COR-L47 (cell line): ENCODE measurements around the gene HOXB2.

Experiments
- DNase-seq: peaks from one replicate; lab custom pipeline; 2025; lab: John Stamatoyannopoulos, UW

The HOXB2 gene

GRCh38 chr17:48565925-48566710 lies 21.2 kb upstream of the HOXB2 start:
- DNase-seq, result no peak

- DNase-seq, result no peak
These were observed 20.2 kb upstream of the HOXB2 start for GRCh38 chr17:48565022-48565554.

DNA sequence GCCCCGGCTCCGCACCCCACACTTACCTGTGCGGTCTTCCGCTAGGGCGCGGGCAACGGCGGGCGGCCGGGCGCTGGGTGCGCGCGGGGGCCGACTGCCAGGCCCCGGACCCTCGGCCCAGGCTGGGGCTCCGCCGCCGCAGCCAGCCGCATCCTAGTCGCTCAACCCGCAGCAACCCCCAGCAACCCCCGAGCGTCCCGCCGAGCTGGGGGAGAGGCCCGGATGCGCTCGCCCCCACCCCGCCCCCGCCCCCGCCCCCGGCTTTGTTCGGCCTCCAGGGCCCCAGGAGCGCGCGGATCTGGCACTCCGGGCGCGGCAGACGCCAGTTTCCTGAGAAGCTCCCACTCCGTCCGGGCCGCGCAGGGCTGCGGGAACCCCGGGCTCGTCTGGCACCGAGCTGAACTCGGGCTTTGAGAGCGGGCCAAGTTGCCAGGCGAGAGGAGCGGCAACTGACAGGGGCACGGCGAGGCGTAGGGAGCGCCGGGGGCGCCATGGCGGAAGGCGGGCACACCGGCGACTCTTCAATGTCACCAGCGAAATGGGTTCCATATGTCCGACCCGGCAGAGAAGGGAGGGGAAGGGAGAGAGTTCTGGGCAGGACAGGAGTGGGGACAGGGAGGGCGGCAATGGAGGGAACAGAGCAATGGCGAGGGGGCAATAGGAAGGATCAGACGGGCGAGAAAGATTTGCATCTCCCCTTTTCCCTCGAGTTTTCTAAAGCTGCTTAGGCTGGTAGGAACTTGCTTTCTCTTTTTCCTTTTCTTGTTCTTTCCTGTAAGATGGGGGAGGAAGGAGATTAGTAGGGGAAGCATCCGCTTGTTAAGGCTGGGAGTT lies 19.5 kb upstream of the HOXB2 start:
- peak; percentile 28 for DNase-seq

DNA sequence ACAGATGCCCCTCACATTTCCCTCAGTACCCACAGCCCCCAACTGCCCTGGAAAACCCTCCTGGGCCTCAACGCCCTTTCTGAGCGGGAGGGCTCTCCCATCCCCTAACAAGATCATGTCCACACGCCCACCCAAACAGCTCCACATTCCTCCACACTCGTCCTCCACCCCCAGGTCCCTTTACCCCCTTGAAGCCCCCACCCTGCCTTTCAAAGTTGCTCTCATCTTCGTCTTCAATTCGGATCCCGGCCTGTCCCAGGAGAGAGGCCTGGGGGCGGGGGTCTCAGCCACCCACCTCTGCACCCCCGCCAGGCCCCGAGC lies 18.9 kb upstream of the HOXB2 start:
- DNase-seq, result no peak

DNA sequence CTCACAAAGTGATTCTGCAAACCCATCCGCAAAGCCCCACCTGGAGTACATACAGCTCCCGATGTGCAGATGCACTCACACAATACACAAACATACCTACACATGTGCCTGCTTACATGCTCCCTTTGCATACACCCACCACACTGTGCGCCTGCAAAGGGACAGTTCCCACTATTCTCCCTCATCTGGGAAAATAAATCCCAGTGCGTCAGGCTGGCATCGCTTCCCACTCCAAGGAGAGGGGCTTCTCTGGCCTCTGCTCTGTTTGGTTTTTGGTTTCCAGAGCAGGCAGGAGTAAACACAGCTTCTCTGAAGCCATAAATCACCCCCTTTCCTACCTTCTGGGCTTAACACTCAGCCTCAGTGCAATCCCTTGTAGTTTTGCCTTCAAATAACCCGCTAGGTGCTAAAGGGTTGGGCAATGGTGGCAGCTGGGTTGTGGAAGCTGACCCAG lies 18.5 kb upstream of the HOXB2 start:
- no peak for DNase-seq

DNA sequence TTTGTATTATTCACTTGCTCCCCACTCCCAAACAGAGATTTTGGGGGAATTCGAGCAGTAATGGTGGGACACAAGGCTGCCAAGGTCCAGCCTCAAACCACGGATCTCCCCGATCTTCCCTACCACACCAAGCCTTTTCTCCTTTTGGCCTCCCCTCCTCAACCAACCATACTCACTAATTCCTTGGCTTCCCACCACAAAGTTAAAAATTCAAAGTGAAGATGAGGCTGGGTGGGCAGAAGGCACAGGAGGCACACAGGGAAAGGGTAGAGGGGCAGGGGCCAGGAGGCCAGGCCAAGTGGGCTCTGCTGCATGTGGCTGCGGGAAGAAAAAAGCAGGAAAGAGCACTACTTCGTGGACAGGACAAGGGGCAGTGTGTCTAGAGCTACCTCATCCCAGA lies 18.0 kb upstream of the HOXB2 start:
- DNase-seq, result no peak

DNA sequence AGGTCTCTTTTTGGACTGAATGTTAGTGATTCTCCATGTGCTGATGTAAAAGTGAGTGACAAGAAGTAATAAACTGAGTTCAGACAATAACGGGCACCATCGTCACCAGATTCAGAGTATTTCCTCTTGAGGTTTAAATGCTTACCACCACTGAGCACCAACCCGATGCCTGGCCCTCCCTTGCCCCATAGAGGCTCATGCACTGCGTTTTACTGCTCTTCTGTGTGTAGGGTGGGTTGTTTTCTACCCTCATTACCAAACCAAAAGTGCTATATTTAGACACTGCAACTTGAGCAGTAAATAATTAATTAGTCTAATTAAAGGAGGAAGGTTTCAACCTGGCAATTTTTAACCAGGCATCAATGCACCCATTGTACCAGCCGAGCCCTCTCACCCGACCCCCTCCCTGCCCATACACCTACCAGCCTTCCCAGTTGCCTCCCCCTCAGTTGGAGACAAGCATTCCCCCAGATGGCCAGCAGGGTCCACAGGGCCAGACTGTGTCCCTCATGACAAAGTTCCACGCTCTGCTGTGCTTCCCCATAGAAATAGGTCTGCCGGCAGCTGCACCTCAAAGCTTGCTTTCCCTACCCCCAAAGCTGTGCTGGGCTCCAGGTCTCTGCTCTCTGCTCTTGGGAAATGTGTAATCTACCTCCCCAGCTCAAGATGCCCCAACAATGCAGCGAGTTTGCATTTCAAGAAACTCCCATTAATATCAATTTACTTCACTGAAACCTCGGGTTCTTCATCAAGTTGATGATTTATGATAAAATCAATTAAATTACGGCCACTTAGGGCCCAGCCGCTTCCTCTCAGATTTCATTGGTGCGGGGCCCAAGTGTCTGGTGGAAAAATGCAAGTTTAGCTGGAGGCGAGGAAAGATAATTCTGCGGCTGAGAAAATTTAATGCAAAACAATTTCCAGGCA lies 17.2 kb upstream of the HOXB2 start:
- DNase-seq, result no peak

GRCh38 chr17:48559840-48560817 lies 15.2 kb upstream of the HOXB2 start:
- no peak for DNase-seq

DNA sequence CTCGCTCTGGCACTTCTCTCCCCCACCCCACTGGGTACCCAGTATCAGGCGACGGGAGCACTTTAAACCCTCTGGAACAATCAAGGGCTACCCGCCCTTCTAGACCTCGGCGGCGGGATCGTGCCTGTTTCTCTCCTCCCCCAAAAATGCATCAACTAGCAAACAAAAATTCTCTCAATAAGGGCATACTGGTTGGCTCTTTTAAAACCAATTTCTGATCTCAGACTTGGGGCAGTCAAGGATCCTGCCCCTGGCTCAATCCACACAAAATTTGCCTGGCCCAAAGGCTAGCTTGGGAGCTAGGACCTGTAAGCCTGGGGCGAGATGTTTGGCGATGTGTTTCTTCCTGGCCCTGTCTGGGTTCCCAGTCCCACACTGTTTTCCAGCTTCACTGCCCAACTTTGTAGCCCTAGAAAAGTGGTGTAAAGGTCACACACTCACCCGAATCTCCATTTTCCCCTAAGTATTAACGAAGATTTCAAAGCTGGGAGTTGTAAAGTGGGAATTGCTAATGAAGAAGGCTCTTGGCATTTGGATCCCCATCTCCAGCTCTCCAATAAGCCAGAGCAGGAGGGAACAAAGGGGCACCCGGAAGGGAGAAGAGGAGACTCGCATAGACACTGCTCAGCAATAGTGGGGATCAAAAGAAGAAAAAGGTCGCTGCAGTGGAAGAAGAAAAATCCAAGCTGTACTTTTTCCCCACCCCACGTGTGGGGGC lies 14.4 kb upstream of the HOXB2 start:
- DNase-seq, result no peak

DNA sequence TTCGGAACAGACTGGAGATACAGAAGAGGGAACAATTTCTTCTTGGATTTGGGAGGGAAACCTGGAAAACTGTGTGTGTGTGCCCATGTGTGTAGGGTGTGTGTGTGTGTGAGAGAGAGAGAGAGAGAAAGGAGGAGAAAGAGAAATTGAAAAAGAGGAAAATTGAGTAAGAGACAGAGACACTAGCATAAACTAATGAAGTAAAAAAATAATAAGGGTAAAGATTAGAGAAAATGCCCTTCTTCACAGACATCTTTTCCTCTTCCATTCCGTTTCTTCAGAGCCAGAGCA lies 13.9 kb upstream of the HOXB2 start:
- no peak for DNase-seq

- DNase-seq, result no peak
These were observed 13.3 kb upstream of the HOXB2 start for GRCh38 chr17:48558057-48558830.

DNA sequence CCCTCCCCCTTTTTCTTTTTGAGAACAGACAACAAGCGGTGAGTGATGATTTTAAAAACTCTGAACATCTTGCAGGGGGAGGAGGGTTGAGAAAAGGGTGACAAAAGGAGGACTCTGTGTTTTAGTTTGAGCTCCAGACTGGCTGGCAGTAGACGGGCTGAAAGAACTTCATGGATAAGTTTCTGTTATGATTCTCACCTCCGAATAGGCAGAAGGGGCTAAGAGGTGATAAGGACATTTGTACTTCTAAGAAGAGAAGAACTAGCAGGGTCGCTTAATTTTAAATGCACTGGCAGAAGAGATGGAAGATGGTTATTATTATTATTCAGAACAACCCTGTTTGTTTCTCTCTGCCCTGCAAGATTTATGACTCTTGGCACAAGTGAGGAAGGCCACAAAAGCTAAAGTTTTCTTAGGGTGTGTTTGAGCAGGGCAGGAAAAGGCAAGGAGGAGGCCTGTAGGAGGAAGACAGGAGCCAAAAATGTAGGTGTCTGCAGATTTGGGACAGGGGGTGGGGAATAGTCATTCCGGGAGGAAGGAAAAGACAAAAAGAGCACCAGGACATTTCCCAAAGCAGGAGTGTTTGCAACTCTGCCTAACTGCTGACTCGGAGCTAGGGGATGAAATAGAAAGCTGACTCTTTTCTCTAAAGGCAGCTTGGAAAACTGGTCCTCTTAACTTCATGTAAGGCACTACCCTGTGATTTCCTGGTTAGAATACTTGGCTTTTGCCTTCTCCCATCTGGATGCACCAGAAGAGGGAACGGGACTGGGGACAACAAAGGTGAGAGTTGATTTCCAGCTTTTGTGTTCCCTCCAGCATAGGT lies 11.9 kb upstream of the HOXB2 start:
- DNase-seq, result no peak

GRCh38 chr17:48556229-48556575 lies 11.3 kb upstream of the HOXB2 start:
- no peak for DNase-seq

GRCh38 chr17:48555258-48556228 lies 10.6 kb upstream of the HOXB2 start:
- DNase-seq, result peak; percentile 26

GRCh38 chr17:48554412-48555257 lies 9.7 kb upstream of the HOXB2 start:
- no peak for DNase-seq

- DNase-seq, result no peak
These were observed 8.9 kb upstream of the HOXB2 start for GRCh38 chr17:48553826-48554225.

GRCh38 chr17:48553190-48553547 lies 8.3 kb upstream of the HOXB2 start:
- no peak for DNase-seq
